ENCODE data around the gene TCEA2.
"Not testable (repeated sequence)": the region's sequence is repeated elsewhere in the genome, so short reads cannot be mapped to it uniquely, and the experiment has no call there.

Gene TCEA2

DNA sequence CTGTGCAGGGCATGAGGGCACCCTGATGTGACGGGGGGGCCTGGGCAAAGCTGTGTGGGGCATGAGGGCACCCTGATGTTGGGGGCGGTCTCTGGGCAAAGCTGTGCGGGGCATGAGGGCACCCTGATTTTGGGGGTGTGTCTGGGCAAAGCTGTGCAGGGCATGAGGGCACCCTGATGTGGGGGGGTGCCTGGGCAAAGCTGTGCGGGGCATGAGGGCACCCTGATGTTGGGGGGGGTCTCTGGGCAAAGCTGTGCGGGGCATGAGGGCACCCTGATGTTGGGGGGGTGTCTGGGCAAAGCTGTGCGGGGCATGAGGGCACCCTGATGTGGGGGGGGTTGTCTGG lies 54.4 kb downstream of the TCEA2 start:
- H3K27ac Mint-ChIP-seq, ATAC-seq, H3K4me3 Mint-ChIP-seq, H3K36me3 Mint-ChIP-seq, H3K27me3 Mint-ChIP-seq, H3K9me3 Mint-ChIP-seq: not testable (repeated sequence)
- peaks cover 21% of the 10 kb centered on the region for H3K4me1 Mint-ChIP-seq

DNA sequence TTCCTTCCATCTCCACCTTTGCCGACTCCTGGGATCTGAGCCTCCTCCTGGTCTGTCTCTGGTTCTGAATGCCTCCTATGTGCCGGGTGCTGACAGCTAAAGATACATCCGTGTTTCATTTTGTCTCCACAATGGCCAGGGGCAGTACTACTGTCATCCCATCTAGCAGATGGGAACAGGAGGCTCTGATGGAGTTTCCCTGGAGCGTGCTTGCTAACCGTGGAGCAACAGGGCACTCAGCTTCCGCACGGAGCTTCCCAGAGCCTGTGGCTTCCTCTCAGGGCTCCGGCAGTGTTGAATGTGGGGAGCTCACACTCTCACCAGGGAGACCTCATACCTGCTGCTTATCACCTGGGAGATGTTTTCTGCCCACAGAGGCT lies 56.3 kb downstream of the TCEA2 start:
- no peak overlapping the region for H3K27ac Mint-ChIP-seq

DNA sequence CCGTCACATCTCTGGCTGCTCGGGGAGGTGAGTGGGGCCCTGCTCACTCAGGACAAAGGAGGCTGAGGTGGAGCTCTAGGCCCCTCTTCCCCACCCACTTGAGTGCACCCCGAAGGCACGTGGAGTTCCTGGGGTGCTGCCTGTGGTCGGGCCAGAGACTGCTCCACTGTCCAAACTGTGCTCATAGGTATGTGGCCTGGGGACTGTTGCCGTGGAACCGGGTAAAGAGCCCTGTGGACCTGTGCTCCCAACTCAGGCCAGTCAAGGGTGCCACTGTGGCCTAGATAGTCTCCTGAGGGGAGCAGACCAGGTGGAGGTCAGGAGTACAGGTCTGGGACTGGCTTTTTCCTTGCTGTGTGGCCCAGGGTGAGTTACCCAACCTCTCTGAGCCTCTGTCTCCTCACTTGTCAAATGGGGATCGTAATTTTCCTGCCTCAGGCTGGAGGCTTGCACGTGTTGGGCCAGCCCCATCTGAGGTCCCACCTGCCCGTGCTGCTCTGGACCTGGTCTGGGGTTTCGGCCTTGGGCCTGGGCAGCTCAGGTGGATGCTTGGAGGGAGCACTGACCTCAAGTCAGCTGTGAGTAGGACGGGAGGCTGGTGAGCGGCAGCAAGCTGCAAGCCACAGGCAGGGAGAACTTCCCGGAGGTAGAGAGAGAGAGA lies 56.8 kb downstream of the TCEA2 start:
- H3K27me3 Mint-ChIP-seq: peaks cover 9% of the 10 kb centered on the region
- no peaks in the 10 kb centered on the region for H3K9me3 Mint-ChIP-seq
- ATAC-seq: peak; percentile 13
- H3K4me3 Mint-ChIP-seq: peak overlapping the region; percentile 75
- no peaks in the 10 kb centered on the region for H3K36me3 Mint-ChIP-seq
- H3K27ac Mint-ChIP-seq: peak overlapping the region; percentile 87
- peaks cover 14% of the 10 kb centered on the region for H3K4me1 Mint-ChIP-seq

More for the DNA sequence above, 56.3 kb downstream of the TCEA2 start:
- Mint-ChIP-seq H3K36me3 (no peaks in the 10 kb centered on the region), H3K9me3 (no peaks in the 10 kb centered on the region), H3K4me1 (peaks cover 14% of the 10 kb centered on the region), H3K27me3 (peaks cover 9% of the 10 kb centered on the region), H3K4me3 (no peak overlapping the region)
- no peak for ATAC-seq

DNA sequence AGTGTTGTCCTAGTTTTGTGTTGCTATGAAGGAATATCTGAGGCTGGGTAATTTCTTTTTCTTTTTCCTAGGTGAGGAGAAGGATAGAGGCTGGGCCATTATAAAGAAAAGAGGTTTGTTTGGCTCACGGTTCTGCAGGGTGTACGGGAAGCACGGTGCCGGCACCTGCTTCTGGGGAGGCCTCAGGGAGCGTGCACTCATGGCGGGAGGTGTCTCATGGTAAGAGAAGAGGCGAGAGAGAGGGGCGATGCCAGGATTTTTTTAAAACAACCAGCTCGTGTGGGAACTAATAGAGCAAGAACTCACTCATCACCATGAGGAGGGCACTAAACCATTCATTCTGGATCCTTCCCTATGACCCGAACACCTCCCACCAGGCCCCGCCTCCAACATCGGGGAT lies 58.6 kb downstream of the TCEA2 start:
- Mint-ChIP-seq H3K36me3 (no peaks in the 10 kb centered on the region), H3K4me3 (no peak overlapping the region), H3K9me3 (no peaks in the 10 kb centered on the region), H3K4me1 (peaks cover 14% of the 10 kb centered on the region), H3K27ac (no peak overlapping the region), H3K27me3 (peaks cover 9% of the 10 kb centered on the region)
- no peak for ATAC-seq

Data from stimulated activated memory B cell treated with anti-CD40 and anti-IgM and Interleukin-4, amounts not matched to agents 10 μg/mL and 1 μg/mL and 100 μg/mL, for 72 hours (primary cell).